Esophagus muscularis mucosa (tissue), 3 donors: ENCODE measurements around the gene C13orf46.

Experiments used
- POLR2A ChIP-seq: fragments of 450-650 bp; IDR thresholded peaks from one replicate; pipeline ENCODE4 v1.6.1; 2017; ENCODE audit warnings: antibody characterized with exemption, moderate library complexity, mild to moderate bottlenecking, low read depth
- POLR2AphosphoS5 ChIP-seq, 2 donors: sonication (generic); formaldehyde crosslinking; IDR thresholded peaks; one replicate each; pipeline ENCODE4 v1.6.1; 2017; ENCODE audit warnings: antibody characterized with exemption in 2 of 2
- TF ChIP-seq, protein P1 (sequence below), 3 experiments: fragments of 200-600 bp in 2 of 3; fragments of 450-650 bp in 1 of 3; sonication (generic) in 2 of 3; IDR thresholded peaks; one replicate each; pipeline ENCODE4 v1.5.1; 2017 to 2019; ENCODE audit warnings: antibody characterized with exemption in 3 of 3, mild to moderate bottlenecking in 2 of 3, moderate library complexity in 1 of 3

DNA sequence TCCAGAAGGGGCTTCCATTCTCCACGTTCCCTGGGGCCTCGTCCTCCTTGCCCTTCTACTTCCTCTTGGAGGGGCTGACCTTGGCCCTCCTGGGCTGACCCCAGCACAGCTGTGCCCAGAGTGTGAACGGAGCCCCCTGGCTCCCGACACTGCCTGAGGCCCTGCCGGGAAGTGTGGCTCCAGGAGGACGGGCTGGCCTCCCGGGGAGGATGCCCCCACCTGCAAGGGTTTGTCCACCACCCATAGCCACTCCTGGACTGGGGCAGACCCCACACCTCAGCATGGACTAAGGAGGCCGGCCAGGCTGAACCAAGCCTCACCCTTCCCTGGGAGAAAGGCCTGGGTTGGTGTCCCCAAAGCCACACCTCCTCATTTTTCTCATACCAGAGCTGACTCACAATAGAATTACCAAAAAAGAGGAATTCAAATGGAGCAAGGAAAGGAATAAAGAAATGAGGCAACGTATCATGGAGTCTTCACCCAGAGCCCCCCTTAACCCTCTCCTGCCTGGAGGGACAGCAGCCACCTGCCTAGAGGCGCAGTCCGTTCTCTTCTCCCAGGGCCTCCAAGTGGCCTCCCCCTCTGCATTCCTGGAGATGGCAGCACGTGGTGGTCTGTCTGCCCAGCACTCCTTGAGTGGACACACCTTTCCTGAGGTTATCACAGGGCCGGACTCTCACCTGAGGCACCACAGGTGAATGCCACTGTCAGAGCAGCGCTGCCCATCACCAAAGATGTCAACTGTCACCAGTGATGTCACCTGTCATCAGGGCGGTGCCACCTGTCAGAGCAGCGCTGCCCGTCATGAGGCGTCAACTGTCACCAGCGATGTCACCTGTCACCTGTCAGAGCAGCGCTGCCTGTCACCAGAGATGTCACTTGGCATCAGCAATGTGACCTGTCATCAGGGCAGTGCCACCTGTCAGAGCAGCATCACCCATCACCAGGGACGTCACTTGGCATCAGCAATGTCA lies 3.1 kb upstream of the C13orf46 start:
- TF ChIP-seq POLR2AphosphoS5 (IDR thresholded peaks at IDR 0.05) (peak in 1 of 2 donors; percentile 57), POLR2A (no peak)
- TF ChIP-seq, protein P1, sequence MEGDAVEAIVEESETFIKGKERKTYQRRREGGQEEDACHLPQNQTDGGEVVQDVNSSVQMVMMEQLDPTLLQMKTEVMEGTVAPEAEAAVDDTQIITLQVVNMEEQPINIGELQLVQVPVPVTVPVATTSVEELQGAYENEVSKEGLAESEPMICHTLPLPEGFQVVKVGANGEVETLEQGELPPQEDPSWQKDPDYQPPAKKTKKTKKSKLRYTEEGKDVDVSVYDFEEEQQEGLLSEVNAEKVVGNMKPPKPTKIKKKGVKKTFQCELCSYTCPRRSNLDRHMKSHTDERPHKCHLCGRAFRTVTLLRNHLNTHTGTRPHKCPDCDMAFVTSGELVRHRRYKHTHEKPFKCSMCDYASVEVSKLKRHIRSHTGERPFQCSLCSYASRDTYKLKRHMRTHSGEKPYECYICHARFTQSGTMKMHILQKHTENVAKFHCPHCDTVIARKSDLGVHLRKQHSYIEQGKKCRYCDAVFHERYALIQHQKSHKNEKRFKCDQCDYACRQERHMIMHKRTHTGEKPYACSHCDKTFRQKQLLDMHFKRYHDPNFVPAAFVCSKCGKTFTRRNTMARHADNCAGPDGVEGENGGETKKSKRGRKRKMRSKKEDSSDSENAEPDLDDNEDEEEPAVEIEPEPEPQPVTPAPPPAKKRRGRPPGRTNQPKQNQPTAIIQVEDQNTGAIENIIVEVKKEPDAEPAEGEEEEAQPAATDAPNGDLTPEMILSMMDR (IDR thresholded peaks at IDR 0.05), result no peak
